Activated naive CD8-positive, alpha-beta T cell treated with anti-CD3 and anti-CD28 coated beads, Interleukin-2, amount 10 ng/mL, durations not matched to agents 7 days and 5 days (primary cell): ENCODE data around the gene LOXHD1. TPM values are rescaled to one million over a fixed set of nuclear protein-coding genes. Genes with fewer than 3 reads are reported as not detected.

Experiments used
- ATAC-seq: fragments of 150-1000 bp; cut with Tn5 transposase; one replicate; pipeline ENCODE4 v1.10.0; 2021; ENCODE audit warnings: low read depth, moderate library complexity
- POLR2A ChIA-PET: fragments of 350-600 bp; sonication (Branson Sonifier 250); formaldehyde crosslinking; loops from one replicate; lab custom pipeline; 2021; ENCODE audit warnings: antibody characterized with exemption; lab: Charles Lee
- DNase-seq: peaks from one replicate; pipeline ENCODE4 v3.0.0; 2021
- H3K27ac Mint-ChIP-seq: one replicate; pipeline ENCODE4 v1.8.0; 2022; ENCODE audit warnings: mild to moderate bottlenecking, mixed read lengths
- H3K27me3 Mint-ChIP-seq: one replicate; pipeline ENCODE4 v1.8.0; 2022; ENCODE audit warnings: mild to moderate bottlenecking, moderate library complexity, mixed read lengths
- H3K36me3 Mint-ChIP-seq: one replicate; pipeline ENCODE4 v1.8.0; 2021; ENCODE audit warnings: mild to moderate bottlenecking, mixed read lengths
- H3K4me1 Mint-ChIP-seq: one replicate; pipeline ENCODE4 v1.8.0; 2021; ENCODE audit warnings: mixed read lengths
- H3K4me3 Mint-ChIP-seq: one replicate; pipeline ENCODE4 v1.8.0; 2022; ENCODE audit warnings: mild to moderate bottlenecking, moderate library complexity, mixed read lengths
- H3K9me3 Mint-ChIP-seq: one replicate; pipeline ENCODE4 v1.8.0; 2021; ENCODE audit warnings: mixed read lengths
- total RNA-seq, 2 experiments: library from RNA; stranded (reverse); gene quantifications; one replicate each; pipeline ENCODE4 v1.2.3, GENCODE V29; 2021

The LOXHD1 gene
- total RNA-seq, 2 experiments from 2014 or later: 0.26 to 0.39 TPM

- POLR2A ChIA-PET: no interaction called here
- no peaks in the 10 kb centered on the region for H3K36me3 Mint-ChIP-seq
Observed at GRCh38 chr18:46528037-46528436, 129.0 kb downstream of the LOXHD1 start.

DNA sequence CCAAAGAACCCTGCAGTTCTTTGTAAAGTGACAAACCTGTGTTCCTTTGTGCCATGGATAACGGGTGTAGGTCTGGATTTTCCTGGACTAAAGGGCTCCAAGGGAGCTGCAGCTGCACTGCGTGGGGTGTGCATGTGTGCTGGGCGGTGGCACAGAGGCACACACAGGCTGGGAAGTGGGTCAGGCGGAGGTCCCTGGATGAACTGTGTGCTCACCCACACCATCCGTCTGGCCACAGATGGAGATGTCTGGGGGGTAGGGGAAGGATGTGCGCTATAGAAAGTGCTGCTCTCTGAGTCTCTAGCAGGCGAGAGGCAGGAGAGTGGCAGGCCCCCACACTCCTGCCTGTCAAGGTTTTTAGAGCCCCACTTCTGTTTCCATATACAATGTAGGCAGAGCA lies 137.2 kb downstream of the LOXHD1 start:
- H3K9me3 Mint-ChIP-seq: no peaks in the 10 kb centered on the region
- H3K4me3 Mint-ChIP-seq: no peak overlapping the region
- H3K36me3 Mint-ChIP-seq: no peaks in the 10 kb centered on the region
- POLR2A ChIA-PET: no interaction called here
- H3K27me3 Mint-ChIP-seq: no peaks in the 10 kb centered on the region
- ATAC-seq: no peak
- no peaks in the 10 kb centered on the region for H3K4me1 Mint-ChIP-seq
- H3K27ac Mint-ChIP-seq: no peak overlapping the region
- DNase-seq: no peak

More at GRCh38 chr18:46528037-46528436, 129.0 kb downstream of the LOXHD1 start:
- no peak overlapping the region for H3K27ac Mint-ChIP-seq
- H3K9me3 Mint-ChIP-seq: no peaks in the 10 kb centered on the region
- H3K4me3 Mint-ChIP-seq: no peak overlapping the region
- DNase-seq (no peak), ATAC-seq (no peak)
- H3K4me1 Mint-ChIP-seq: no peaks in the 10 kb centered on the region
- H3K27me3 Mint-ChIP-seq: peaks cover 11% of the 10 kb centered on the region

GRCh38 chr18:46518438-46518837 lies 138.6 kb downstream of the LOXHD1 start:
- POLR2A ChIA-PET: no interaction called here
- no peak for ATAC-seq
- Mint-ChIP-seq H3K4me3 (no peak overlapping the region), H3K27ac (no peak overlapping the region), H3K9me3 (no peaks in the 10 kb centered on the region), H3K27me3 (no peaks in the 10 kb centered on the region), H3K4me1 (no peaks in the 10 kb centered on the region), H3K36me3 (no peaks in the 10 kb centered on the region)
- DNase-seq: no peak

DNA sequence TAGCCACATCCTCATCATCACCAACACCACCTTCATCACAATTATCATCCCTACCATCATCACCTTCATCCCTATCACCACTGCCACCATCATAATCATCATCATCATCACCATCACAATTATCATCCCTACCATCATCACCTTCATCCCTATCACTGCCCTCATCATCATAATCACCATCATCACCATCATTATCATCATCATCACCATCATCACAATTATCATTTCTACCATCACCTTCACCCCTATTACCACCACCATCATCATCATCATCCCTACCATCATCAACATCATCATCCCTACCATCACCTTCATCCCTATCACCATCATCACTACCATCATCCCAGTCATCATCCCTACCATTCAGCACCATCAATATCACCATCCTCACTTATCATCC lies 140.5 kb downstream of the LOXHD1 start:
- Mint-ChIP-seq H3K36me3 (no peaks in the 10 kb centered on the region), H3K9me3 (no peaks in the 10 kb centered on the region), H3K27ac (no peak overlapping the region), H3K4me3 (no peak overlapping the region), H3K4me1 (no peaks in the 10 kb centered on the region), H3K27me3 (peaks cover 5% of the 10 kb centered on the region)
- POLR2A ChIA-PET: no interaction called here
- no peak for ATAC-seq
- DNase-seq: no peak

DNA sequence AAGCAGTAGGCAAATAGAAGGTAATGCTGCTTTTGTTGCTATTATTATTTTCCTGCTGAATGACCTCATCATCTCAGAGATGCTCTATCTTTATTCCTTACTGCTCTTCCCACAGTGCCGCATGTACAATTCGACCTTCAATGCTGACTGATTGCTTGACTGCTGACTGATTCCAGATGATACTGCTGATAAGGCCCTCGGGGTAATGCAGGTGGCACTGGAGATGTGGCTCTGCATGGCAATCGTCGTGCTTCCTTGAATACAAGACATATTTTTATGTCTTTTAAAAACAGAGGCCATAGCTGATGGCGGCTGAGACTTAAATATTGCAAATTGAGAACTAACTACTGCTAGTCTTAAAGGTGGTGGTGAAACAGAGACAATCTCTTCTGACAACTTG lies 146.6 kb downstream of the LOXHD1 start:
- Mint-ChIP-seq H3K9me3 (no peaks in the 10 kb centered on the region), H3K4me3 (no peak overlapping the region), H3K36me3 (no peaks in the 10 kb centered on the region), H3K27me3 (peaks cover 10% of the 10 kb centered on the region), H3K27ac (no peak overlapping the region), H3K4me1 (no peaks in the 10 kb centered on the region)
- POLR2A ChIA-PET: no interaction called here
- ATAC-seq (no peak), DNase-seq (no peak)

DNA sequence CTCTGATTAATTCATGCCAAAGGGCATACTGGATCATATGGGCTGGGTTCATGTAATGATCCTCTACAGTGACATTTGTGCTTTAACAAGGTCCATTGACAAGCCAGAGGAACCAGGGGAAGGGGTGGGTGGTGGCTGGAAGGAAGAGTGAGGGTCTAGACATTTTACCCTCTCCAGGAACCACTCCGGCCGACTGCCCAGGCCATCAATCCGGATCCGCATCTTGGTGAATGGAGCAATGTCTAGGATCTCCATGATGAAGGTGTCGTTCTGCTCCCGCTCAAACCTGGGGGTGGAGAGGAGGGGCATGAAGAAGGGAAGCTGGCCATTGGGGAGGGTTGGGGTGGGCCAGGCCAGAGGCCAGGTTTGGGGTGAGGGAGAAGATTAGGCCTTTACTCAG lies 147.5 kb downstream of the LOXHD1 start:
- DNase-seq (no peak), ATAC-seq (no peak)
- H3K27me3 Mint-ChIP-seq: peaks cover 10% of the 10 kb centered on the region
- H3K36me3 Mint-ChIP-seq: no peaks in the 10 kb centered on the region
- no peak overlapping the region for H3K27ac Mint-ChIP-seq
- H3K4me3 Mint-ChIP-seq: no peak overlapping the region
- no peaks in the 10 kb centered on the region for H3K9me3 Mint-ChIP-seq
- POLR2A ChIA-PET: no interaction called here
- no peaks in the 10 kb centered on the region for H3K4me1 Mint-ChIP-seq

- H3K9me3 Mint-ChIP-seq: peaks cover under 1% of the 10 kb centered on the region
- POLR2A ChIA-PET: no interaction called here
Observed at GRCh38 chr18:46506974-46507586, 149.9 kb downstream of the LOXHD1 start.

DNA sequence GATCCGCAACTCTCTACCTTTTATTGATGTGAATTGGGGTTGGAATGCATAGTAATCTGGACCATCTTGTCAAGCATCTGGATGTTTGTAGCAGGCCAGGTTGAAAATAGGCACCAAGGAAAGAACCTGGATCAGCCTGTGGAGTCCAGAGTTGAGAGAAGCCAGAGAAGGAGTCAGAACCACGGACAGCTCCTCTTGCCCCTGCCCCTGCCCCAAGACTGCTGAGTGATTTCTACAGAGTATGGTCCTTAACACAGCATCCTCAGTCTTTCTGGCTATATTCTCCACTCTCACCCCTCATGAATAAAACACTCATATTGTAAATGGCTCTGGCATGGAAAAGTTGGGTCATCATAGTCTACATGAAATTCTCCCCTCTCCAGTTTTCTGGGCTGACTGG lies 154.6 kb downstream of the LOXHD1 start:
- peaks cover 5% of the 10 kb centered on the region for H3K27me3 Mint-ChIP-seq
- no peaks in the 10 kb centered on the region for H3K36me3 Mint-ChIP-seq
- H3K4me3 Mint-ChIP-seq: no peak overlapping the region
- POLR2A ChIA-PET: no interaction called here
- DNase-seq (no peak), ATAC-seq (no peak)
- H3K27ac Mint-ChIP-seq: no peak overlapping the region
- H3K9me3 Mint-ChIP-seq: peaks cover 1% of the 10 kb centered on the region
- peaks cover 2% of the 10 kb centered on the region for H3K4me1 Mint-ChIP-seq

More at GRCh38 chr18:46506974-46507586, 149.9 kb downstream of the LOXHD1 start:
- Mint-ChIP-seq H3K27ac (no peak overlapping the region), H3K4me3 (no peak overlapping the region), H3K27me3 (peaks cover 8% of the 10 kb centered on the region), H3K36me3 (no peaks in the 10 kb centered on the region), H3K4me1 (no peaks in the 10 kb centered on the region)
- DNase-seq (no peak), ATAC-seq (no peak)

DNA sequence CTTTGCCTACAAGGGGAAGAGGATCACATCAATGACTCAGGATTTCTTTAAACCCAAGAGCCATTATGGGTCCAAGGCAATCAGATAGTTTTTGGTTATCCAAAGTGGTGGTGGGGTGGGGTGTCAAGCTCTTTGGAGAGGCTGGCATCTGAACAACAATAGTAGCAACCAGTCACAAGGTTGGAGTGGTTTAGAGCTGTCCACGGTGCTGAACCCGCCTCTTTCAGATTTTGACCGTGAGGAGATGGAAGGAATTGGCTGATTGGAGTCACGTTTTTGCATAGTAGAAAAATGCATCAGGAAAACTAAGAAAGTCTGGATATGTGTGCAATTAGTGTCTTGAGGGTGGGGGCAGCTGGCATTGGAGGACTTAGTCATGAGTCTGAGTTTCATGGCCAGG lies 159.9 kb downstream of the LOXHD1 start:
- no peak overlapping the region for H3K4me3 Mint-ChIP-seq
- no peak for ATAC-seq
- DNase-seq: peak; percentile 62
- no peak overlapping the region for H3K27ac Mint-ChIP-seq
- H3K9me3 Mint-ChIP-seq: peaks cover 4% of the 10 kb centered on the region
- peaks cover 2% of the 10 kb centered on the region for H3K4me1 Mint-ChIP-seq
- H3K36me3 Mint-ChIP-seq: no peaks in the 10 kb centered on the region
- POLR2A ChIA-PET: no interaction called here
- H3K27me3 Mint-ChIP-seq: peaks cover 14% of the 10 kb centered on the region

- H3K27ac Mint-ChIP-seq: no peak overlapping the region
- POLR2A ChIA-PET: no interaction called here
- H3K9me3 Mint-ChIP-seq: peaks cover 2% of the 10 kb centered on the region
- ATAC-seq (no peak), DNase-seq (no peak)
- H3K27me3 Mint-ChIP-seq: peaks cover 13% of the 10 kb centered on the region
- H3K4me1 Mint-ChIP-seq: no peaks in the 10 kb centered on the region
- H3K4me3 Mint-ChIP-seq: no peak overlapping the region
- no peaks in the 10 kb centered on the region for H3K36me3 Mint-ChIP-seq
Observed at GRCh38 chr18:46488471-46489213, 168.4 kb downstream of the LOXHD1 start.

DNA sequence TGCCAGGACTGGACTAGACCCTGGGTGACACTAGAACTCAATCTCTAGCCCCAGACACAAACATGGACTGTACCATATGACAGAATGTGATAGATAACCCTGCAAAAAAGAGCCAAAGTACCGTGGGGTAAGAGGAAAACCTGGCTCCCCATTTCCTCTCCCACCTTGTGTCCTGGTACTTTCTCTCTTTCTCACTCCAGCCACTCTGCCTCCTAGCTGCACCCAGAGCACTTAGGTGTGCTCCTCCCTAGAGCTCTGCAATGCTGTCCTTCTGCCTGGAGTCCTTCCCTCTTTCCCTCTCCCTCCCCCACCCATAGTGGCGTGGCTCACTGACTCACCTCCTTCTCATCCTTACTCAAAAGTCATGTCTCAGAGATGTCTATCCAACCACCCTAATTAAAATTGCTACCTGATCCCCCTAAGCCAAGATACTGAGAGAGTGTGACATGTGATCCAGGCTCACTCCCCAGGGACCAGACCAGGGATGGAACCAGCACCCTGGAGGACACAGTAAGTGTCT lies 171.3 kb downstream of the LOXHD1 start:
- no peaks in the 10 kb centered on the region for H3K36me3 Mint-ChIP-seq
- no peaks in the 10 kb centered on the region for H3K4me1 Mint-ChIP-seq
- H3K27me3 Mint-ChIP-seq: peaks cover 16% of the 10 kb centered on the region
- POLR2A ChIA-PET: no interaction called here
- H3K27ac Mint-ChIP-seq: no peak overlapping the region
- DNase-seq (no peak), ATAC-seq (no peak)
- H3K9me3 Mint-ChIP-seq: peaks cover 2% of the 10 kb centered on the region
- no peak overlapping the region for H3K4me3 Mint-ChIP-seq

DNA sequence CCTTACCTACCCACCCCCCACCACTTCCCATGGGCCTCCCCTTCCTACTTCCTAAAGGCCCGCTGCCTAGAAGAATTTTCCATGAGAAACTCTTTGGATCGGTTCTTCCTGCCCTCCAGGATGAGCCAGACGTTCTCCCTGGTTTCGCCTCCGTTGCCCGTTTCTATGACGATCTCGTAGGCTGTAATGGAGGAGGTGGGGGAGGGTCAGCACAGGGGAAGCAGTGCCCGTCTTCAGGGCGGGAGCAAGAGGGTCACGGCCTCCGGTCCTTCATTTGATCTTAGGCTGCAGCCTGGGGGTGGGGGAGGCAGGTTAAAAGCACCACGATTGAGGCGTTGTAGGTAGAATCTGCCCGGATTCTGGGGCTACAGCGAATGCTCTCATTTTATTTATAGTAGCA lies 172.0 kb downstream of the LOXHD1 start:
- no peaks in the 10 kb centered on the region for H3K4me1 Mint-ChIP-seq
- peaks cover 2% of the 10 kb centered on the region for H3K9me3 Mint-ChIP-seq
- DNase-seq: no peak
- no peak overlapping the region for H3K27ac Mint-ChIP-seq
- POLR2A ChIA-PET: no interaction called here
- no peaks in the 10 kb centered on the region for H3K36me3 Mint-ChIP-seq
- peaks cover 16% of the 10 kb centered on the region for H3K27me3 Mint-ChIP-seq
- no peak for ATAC-seq
- H3K4me3 Mint-ChIP-seq: no peak overlapping the region

- DNase-seq (no peak), ATAC-seq (no peak)
- Mint-ChIP-seq H3K36me3 (no peaks in the 10 kb centered on the region), H3K4me1 (no peaks in the 10 kb centered on the region), H3K9me3 (peaks cover 2% of the 10 kb centered on the region), H3K4me3 (no peak overlapping the region), H3K27me3 (peaks cover 19% of the 10 kb centered on the region), H3K27ac (no peak overlapping the region)
- POLR2A ChIA-PET: no interaction called here
Observed at GRCh38 chr18:46482831-46483230, 174.2 kb downstream of the LOXHD1 start.

- no peaks in the 10 kb centered on the region for H3K36me3 Mint-ChIP-seq
- H3K4me1 Mint-ChIP-seq: no peaks in the 10 kb centered on the region
- ATAC-seq: no peak
- no peak overlapping the region for H3K4me3 Mint-ChIP-seq
- no peak for DNase-seq
- H3K27ac Mint-ChIP-seq: no peak overlapping the region
- POLR2A ChIA-PET: no interaction called here
- H3K27me3 Mint-ChIP-seq: peaks cover 19% of the 10 kb centered on the region
- H3K9me3 Mint-ChIP-seq: peaks cover 2% of the 10 kb centered on the region
Observed at GRCh38 chr18:46481847-46482245, 175.2 kb downstream of the LOXHD1 start.
